Frontal cortex (tissue), 4 donors: ENCODE results near the gene KIF3C. TPM values are rescaled to one million over a fixed set of nuclear protein-coding genes. Genes with fewer than 3 reads are reported as not detected.
"Not testable (repeated sequence)": the region's sequence is repeated elsewhere in the genome, so short reads cannot be mapped to it uniquely, and the experiment has no call there.

Experiments used
- DNase-seq, 2 donors: peaks; one replicate each; pipeline ENCODE4 v3.0.0; 2012; ENCODE audit warnings: low spot score in 2 of 2
- FAIRE-seq: peaks from 2 replicates; lab custom pipeline; 2012; peaks lifted over from hg19 to GRCh38; lab: Jason Lieb, UNC
- total RNA-seq: library from RNA; depleted of rRNA; stranded (reverse); fragments of >200 nt; gene quantifications from one replicate; pipeline ENCODE4 v1.2.3, GENCODE V29; 2014
- donor health status: control.
- donor health status: control.
- donor health status: control.

The KIF3C gene
- total RNA-seq, result 86.8 TPM

- FAIRE-seq, result no peak
- DNase-seq, result peak; percentile 73
Measured at GRCh38 chr2:25982273-25982967, at the start of gene KIF3C. Gene KIF3C, minus strand, starts transcription at chr2:25982497. Its CDS starts 580 bp downstream, at chr2:25981917.

- not testable (repeated sequence) for DNase-seq, FAIRE-seq
Measured at GRCh38 chr2:26028083-26028482, 45.8 kb upstream of the KIF3C start.

- DNase-seq, result no peak
- FAIRE-seq, result no peak
Measured at GRCh38 chr2:26025509-26025908, 43.2 kb upstream of the KIF3C start.

GRCh38 chr2:26024260-26024659 is 42.0 kb upstream of the KIF3C start:
- DNase-seq, result no peak
- FAIRE-seq, result no peak

GRCh38 chr2:26020231-26020640 is 37.9 kb upstream of the KIF3C start:
- DNase-seq (no peak), FAIRE-seq (no peak)

GRCh38 chr2:26018184-26019055 is 36.1 kb upstream of the KIF3C start:
- FAIRE-seq, result no peak
- peak in 1 of 2 donors; percentile 59 for DNase-seq

- no peak for FAIRE-seq
Measured at GRCh38 chr2:26017464-26018183, 35.3 kb upstream of the KIF3C start.

GRCh38 chr2:26016706-26017045 is 34.4 kb upstream of the KIF3C start:
- DNase-seq, FAIRE-seq: not testable (repeated sequence)

More at GRCh38 chr2:26017464-26018183, 35.3 kb upstream of the KIF3C start:
- DNase-seq, result no peak

GRCh38 chr2:26016012-26016705 is 33.9 kb upstream of the KIF3C start:
- no peak for FAIRE-seq

GRCh38 chr2:26013668-26014067 is 31.4 kb upstream of the KIF3C start:
- FAIRE-seq (no peak), DNase-seq (no peak)

More at GRCh38 chr2:26016012-26016705, 33.9 kb upstream of the KIF3C start:
- DNase-seq, result no peak

- DNase-seq, result no peak
Measured at GRCh38 chr2:26011990-26012856, 29.9 kb upstream of the KIF3C start.

GRCh38 chr2:26011609-26011989 is 29.3 kb upstream of the KIF3C start:
- FAIRE-seq, result no peak
- no peak for DNase-seq

More at GRCh38 chr2:26011990-26012856, 29.9 kb upstream of the KIF3C start:
- FAIRE-seq, result no peak

GRCh38 chr2:26010943-26011342 is 28.6 kb upstream of the KIF3C start:
- FAIRE-seq (no peak), DNase-seq (no peak)

- DNase-seq, result no peak
- no peak for FAIRE-seq
Measured at GRCh38 chr2:26009567-26009963, 27.3 kb upstream of the KIF3C start.

- no peak for FAIRE-seq
- no peak for DNase-seq
Measured at GRCh38 chr2:26008851-26009566, 26.7 kb upstream of the KIF3C start.

GRCh38 chr2:26008095-26008494 is 25.8 kb upstream of the KIF3C start:
- DNase-seq (no peak), FAIRE-seq (no peak)

GRCh38 chr2:26002632-26003310 is 20.5 kb upstream of the KIF3C start:
- no peak for DNase-seq
- FAIRE-seq, result no peak
